HepG2 (cell line): ENCODE results near the gene SNUPN. TPM values are rescaled to one million over a fixed set of nuclear protein-coding genes. Genes with fewer than 3 reads are reported as not detected.
A peak's percentile ranks its signal among the peaks of the same experiment; 100 is the strongest.

Experiments used
- ATF7-NPFF ChIP-seq: sonication (generic); formaldehyde crosslinking; IDR thresholded peaks from 2 replicates; pipeline ENCODE4 v1.8.1; 2023; ENCODE audit warnings: mild to moderate bottlenecking, low read depth, missing genetic modification reagents, moderate library complexity
- DBP ChIP-seq: sonication (generic); formaldehyde crosslinking; IDR thresholded peaks from 2 replicates; pipeline ENCODE4 v1.4.0; 2020; ENCODE audit warnings: missing genetic modification reagents; ENCODE audit errors: not compliant biosample characterization
- FOSL2 ChIP-seq: sonication (generic); formaldehyde crosslinking; IDR thresholded peaks from 2 replicates; pipeline ENCODE4 v1.4.0; 2020; ENCODE audit warnings: missing genetic modification reagents
- HNRNPL ChIP-seq: fragments of 200-400 bp; formaldehyde crosslinking; IDR thresholded peaks from 2 replicates; pipeline ENCODE4 v1.6.1; 2017; ENCODE audit warnings: mild to moderate bottlenecking, low read depth, low read length
- HOXD1 ChIP-seq: sonication (generic); formaldehyde crosslinking; IDR thresholded peaks from 2 replicates; pipeline ENCODE4 v1.5.0; 2020; ENCODE audit warnings: missing genetic modification reagents
- KAT2B ChIP-seq: fragments of 150-350 bp; IDR thresholded peaks from 2 replicates; pipeline ENCODE4 v1.6.1; 2014; ENCODE audit warnings: low read depth, low read length, borderline replicate concordance
- KDM4B ChIP-seq: sonication (generic); formaldehyde crosslinking; IDR thresholded peaks from 2 replicates; pipeline ENCODE4 v1.4.0; 2020; ENCODE audit warnings: missing genetic modification reagents
- NFIB ChIP-seq: sonication (generic); formaldehyde crosslinking; IDR thresholded peaks from 2 replicates; pipeline ENCODE4 v1.9.0; 2021; ENCODE audit warnings: missing genetic modification reagents, mild to moderate bottlenecking, borderline replicate concordance
- ONECUT2 ChIP-seq: sonication (generic); formaldehyde crosslinking; IDR thresholded peaks from 2 replicates; pipeline ENCODE4 v1.4.0; 2020; ENCODE audit warnings: missing genetic modification reagents
- RFX5 ChIP-seq: IDR thresholded peaks from 2 replicates; pipeline ENCODE4 v1.6.1; 2011; ENCODE audit warnings: low read depth, low read length, improper control_type of control experiment
- RNF219 ChIP-seq: sonication (generic); formaldehyde crosslinking; IDR thresholded peaks from 2 replicates; pipeline ENCODE4 v1.5.0; 2020; ENCODE audit warnings: mild to moderate bottlenecking, missing genetic modification reagents
- RORA ChIP-seq: sonication (generic); formaldehyde crosslinking; IDR thresholded peaks from 2 replicates; pipeline ENCODE4 v1.5.0; 2020; ENCODE audit warnings: mild to moderate bottlenecking, missing genetic modification reagents, moderate library complexity
- SSRP1 ChIP-seq: IDR thresholded peaks from 2 replicates; pipeline ENCODE4 v1.6.1; 2016; ENCODE audit warnings: control low read depth
- SUZ12 ChIP-seq: fragments of 150-350 bp; IDR thresholded peaks from 2 replicates; pipeline ENCODE4 v1.6.1; 2014; ENCODE audit warnings: low read depth, low read length
- ZBTB25 ChIP-seq: IDR thresholded peaks from 2 replicates; pipeline ENCODE4 v1.6.1; 2018; ENCODE audit warnings: missing genetic modification reagents
- ZNF10 ChIP-seq: sonication (generic); formaldehyde crosslinking; IDR thresholded peaks from 2 replicates; pipeline ENCODE4 v1.4.0; 2020; ENCODE audit warnings: mild to moderate bottlenecking, low read depth, missing genetic modification reagents, borderline replicate concordance
- ZNF180 ChIP-seq: sonication (generic); formaldehyde crosslinking; IDR thresholded peaks from 2 replicates; pipeline ENCODE4 v1.4.0; 2020; ENCODE audit warnings: low read depth, missing genetic modification reagents, borderline replicate concordance
- ZNF33B ChIP-seq: sonication (generic); formaldehyde crosslinking; IDR thresholded peaks from 2 replicates; pipeline ENCODE4 v1.5.1; 2020; ENCODE audit warnings: mild to moderate bottlenecking, missing genetic modification reagents
- ZNF350 ChIP-seq: sonication (generic); formaldehyde crosslinking; IDR thresholded peaks from 2 replicates; pipeline ENCODE4 v1.4.0; 2020; ENCODE audit warnings: mild to moderate bottlenecking, low read depth, missing genetic modification reagents, borderline replicate concordance
- ZNF616 ChIP-seq: sonication (generic); formaldehyde crosslinking; IDR thresholded peaks from 2 replicates; pipeline ENCODE4 v1.5.0; 2020; ENCODE audit warnings: low read depth, mild to moderate bottlenecking, missing genetic modification reagents
- ZNF773 ChIP-seq: sonication (generic); formaldehyde crosslinking; IDR thresholded peaks from 2 replicates; pipeline ENCODE4 v1.4.0; 2020; ENCODE audit warnings: missing genetic modification reagents, borderline replicate concordance
- ZNF775 ChIP-seq: sonication (generic); formaldehyde crosslinking; IDR thresholded peaks from 2 replicates; pipeline ENCODE4 v1.4.0; 2020; ENCODE audit warnings: missing genetic modification reagents, mild to moderate bottlenecking, moderate library complexity, borderline replicate concordance
- ZSCAN30 ChIP-seq: sonication (generic); formaldehyde crosslinking; IDR thresholded peaks from 2 replicates; pipeline ENCODE4 v1.5.0; 2020; ENCODE audit warnings: mild to moderate bottlenecking, missing genetic modification reagents
- polyA plus RNA-seq, 8 experiments: library from polyadenylated mRNA; depleted of rRNA in 3 of 8; stranded (reverse) in 7 of 8; unstranded in 1 of 8; fragments of >200 nt; fragmentation: Illumina TruSeq in 4 of 8; extraction: Trizol in 4 of 8; gene quantifications; 2 replicates each; pipeline versions ENCODE4 v1.2.1 to v1.2.3, GENCODE V29; 2011 to 2016; ENCODE audit warnings: low read depth in 4 of 8, missing spikeins in 1 of 8, mixed read lengths in 1 of 8; ENCODE audit not compliant: insufficient read depth in 1 of 8
- total RNA-seq, 5 experiments: library from RNA; depleted of rRNA; stranded (reverse); fragments of >200 nt; fragmentation: Illumina TruSeq; extraction: Trizol; gene quantifications; 2 replicates each; pipeline ENCODE4 v1.2.3, GENCODE V29; 2016; ENCODE audit warnings: low read depth in 1 of 5
- TF ChIP-seq, protein P1 (sequence below): sonication (generic); formaldehyde crosslinking; IDR thresholded peaks from 2 replicates; pipeline ENCODE4 v1.5.0; 2020; ENCODE audit warnings: missing genetic modification reagents, mild to moderate bottlenecking, borderline replicate concordance
- TF ChIP-seq, protein P2 (sequence below): sonication (generic); formaldehyde crosslinking; IDR thresholded peaks from 2 replicates; pipeline ENCODE4 v1.4.0; 2020; ENCODE audit warnings: missing genetic modification reagents

SNUPN gene
- total and polyA plus RNA-seq, 2 of the 13 experiments (the other 11 are each of a cell fraction or from before 2014, with no cell fraction given), result 9.0 to 16.4 TPM

GRCh38 chr15:75647370-75648155 lies 22.0 kb upstream of the SNUPN start, which contains the start of gene SNX33 (continued):
- TF ChIP-seq RNF219 (CRISPR knock-in tag) (no peak), HNRNPL (0 out of 2 replicates have a peak, but pooled peaks have one; percentile 11), ZNF10 (CRISPR knock-in tag) (no peak), DBP (CRISPR knock-in tag) (no peak), ZNF350 (CRISPR knock-in tag) (no peak), ATF7-NPFF (CRISPR knock-in tag) (no peak; the same call in 1 of the 2 replicates), ZSCAN30 (CRISPR knock-in tag) (no peak), ZNF773 (CRISPR knock-in tag) (no peak), RFX5 (no peak), KAT2B (no peak), ZNF33B (CRISPR knock-in tag) (no peak), HOXD1 (CRISPR knock-in tag) (no peak), SUZ12 (no peak), KDM4B (CRISPR knock-in tag) (no peak), FOSL2 (CRISPR knock-in tag) (peak; percentile 9; the same call in 1 of the 2 replicates), RORA (no peak), ZNF616 (CRISPR knock-in tag) (peak; percentile 51; the same call in 1 of the 2 replicates), ZNF775 (CRISPR knock-in tag) (no peak), SSRP1 (CRISPR knock-in tag) (no peak), ZNF180 (CRISPR knock-in tag) (no peak), ZBTB25 (peak; percentile 52; the same call in 1 of the 2 replicates), NFIB (no peak), ONECUT2 (CRISPR knock-in tag) (no peak)
- TF ChIP-seq, protein P1, sequence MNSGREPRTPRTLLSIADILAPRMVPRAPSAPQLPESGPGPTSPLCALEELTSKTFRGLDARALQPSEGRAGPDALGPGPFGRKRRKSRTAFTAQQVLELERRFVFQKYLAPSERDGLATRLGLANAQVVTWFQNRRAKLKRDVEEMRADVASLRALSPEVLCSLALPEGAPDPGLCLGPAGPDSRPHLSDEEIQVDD (CRISPR knock-in tag), result no peak
- TF ChIP-seq, protein P2, sequence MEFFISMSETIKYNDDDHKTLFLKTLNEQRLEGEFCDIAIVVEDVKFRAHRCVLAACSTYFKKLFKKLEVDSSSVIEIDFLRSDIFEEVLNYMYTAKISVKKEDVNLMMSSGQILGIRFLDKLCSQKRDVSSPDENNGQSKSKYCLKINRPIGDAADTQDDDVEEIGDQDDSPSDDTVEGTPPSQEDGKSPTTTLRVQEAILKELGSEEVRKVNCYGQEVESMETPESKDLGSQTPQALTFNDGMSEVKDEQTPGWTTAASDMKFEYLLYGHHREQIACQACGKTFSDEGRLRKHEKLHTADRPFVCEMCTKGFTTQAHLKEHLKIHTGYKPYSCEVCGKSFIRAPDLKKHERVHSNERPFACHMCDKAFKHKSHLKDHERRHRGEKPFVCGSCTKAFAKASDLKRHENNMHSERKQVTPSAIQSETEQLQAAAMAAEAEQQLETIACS, result no peak
